GM13977 (cell line): ENCODE measurements around the gene FAM120A.

Experiments used
- DNase-seq: peaks from one replicate; pipeline ENCODE4 v3.0.0; 2012; ENCODE audit warnings: low spot score
- in situ Hi-C: fragments of 300-500 bp; cut with MboI; formaldehyde crosslinking; loops from one replicate; pipeline ENCODE4 v1.12.0; 2022; ENCODE audit warnings: low sequenced_read_pairs, low pct_unique_long_range_greater_than_20kb, mixed read lengths, inconsistent platforms; ENCODE audit not compliant: unreplicated experiment
- TF ChIP-seq, protein P1 (sequence below): IDR thresholded peaks from 2 replicates; pipeline ENCODE4 v1.5.1; 2012; ENCODE audit warnings: mild to moderate bottlenecking, control low read depth; ENCODE audit not compliant: insufficient read depth; ENCODE audit errors: extremely low read depth, missing control alignments

Gene FAM120A

DNA sequence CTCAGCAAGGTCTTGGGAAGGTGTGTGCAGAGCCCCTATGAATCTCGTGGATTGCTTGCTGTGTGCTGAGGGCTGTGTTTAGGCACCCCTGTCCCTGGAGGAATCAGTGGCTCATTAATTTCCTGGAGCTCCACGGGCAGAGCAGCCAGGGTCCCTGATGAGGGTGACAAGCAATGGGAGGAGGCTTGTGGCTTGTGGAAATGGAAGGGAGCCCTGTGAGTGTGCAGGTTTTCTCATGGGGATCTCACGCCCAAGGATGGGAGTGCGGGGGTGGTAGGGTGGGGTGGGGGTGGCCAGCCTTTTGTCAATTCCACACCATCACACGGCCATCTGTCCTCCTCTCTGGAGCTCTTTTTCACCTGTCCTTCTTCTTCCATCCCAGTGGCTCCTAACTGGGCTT lies 150.2 kb downstream of the FAM120A start:
- TF ChIP-seq, protein P1, sequence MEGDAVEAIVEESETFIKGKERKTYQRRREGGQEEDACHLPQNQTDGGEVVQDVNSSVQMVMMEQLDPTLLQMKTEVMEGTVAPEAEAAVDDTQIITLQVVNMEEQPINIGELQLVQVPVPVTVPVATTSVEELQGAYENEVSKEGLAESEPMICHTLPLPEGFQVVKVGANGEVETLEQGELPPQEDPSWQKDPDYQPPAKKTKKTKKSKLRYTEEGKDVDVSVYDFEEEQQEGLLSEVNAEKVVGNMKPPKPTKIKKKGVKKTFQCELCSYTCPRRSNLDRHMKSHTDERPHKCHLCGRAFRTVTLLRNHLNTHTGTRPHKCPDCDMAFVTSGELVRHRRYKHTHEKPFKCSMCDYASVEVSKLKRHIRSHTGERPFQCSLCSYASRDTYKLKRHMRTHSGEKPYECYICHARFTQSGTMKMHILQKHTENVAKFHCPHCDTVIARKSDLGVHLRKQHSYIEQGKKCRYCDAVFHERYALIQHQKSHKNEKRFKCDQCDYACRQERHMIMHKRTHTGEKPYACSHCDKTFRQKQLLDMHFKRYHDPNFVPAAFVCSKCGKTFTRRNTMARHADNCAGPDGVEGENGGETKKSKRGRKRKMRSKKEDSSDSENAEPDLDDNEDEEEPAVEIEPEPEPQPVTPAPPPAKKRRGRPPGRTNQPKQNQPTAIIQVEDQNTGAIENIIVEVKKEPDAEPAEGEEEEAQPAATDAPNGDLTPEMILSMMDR: no peak
- in situ Hi-C loops: no loop called here
- no peak for DNase-seq

DNA sequence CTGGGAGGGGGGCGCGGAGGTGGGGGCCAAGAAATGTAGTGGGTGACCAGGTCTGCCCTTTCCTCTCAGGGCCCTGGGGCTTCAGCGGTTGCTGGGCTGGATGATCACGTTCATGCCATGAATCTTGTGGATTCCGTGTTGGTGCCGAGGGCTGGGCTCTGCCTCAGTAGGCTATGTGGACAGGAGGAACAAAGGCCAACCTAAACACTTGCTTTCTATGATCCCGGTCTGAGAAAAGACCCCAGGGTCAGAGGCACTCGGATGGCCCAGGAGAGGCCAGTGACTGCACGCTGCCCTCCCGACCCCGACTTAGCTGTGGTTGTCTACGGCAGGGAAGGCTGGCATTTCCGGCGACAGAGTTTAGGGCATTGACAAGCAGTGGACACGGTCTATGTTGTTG lies 151.5 kb downstream of the FAM120A start:
- TF ChIP-seq, protein P1: no peak
- in situ Hi-C loops: no loop called here
- DNase-seq: no peak

DNA sequence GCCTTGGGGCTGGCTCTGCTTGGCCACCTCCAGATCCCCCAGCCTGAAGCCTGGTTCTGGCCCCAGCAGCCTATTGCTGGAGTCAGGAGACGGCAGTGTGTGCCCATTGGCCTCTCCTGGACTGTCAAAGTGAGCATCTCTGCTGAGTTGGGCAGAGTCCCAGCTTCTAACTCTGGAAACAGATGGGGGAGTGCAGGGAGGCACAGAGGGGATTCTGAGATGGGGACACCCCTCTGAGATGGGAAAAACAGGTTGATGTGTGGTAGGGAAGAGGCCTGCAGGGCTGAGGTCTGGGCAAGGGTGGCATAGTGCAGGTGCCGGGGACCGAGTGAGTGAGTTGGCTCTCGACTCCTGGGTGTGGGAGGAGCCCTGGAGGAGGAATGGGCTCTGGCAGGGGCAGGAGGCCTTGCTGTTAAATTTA lies 152.4 kb downstream of the FAM120A start:
- DNase-seq: no peak
- in situ Hi-C loops: no loop called here
- TF ChIP-seq, protein P1: no peak

DNA sequence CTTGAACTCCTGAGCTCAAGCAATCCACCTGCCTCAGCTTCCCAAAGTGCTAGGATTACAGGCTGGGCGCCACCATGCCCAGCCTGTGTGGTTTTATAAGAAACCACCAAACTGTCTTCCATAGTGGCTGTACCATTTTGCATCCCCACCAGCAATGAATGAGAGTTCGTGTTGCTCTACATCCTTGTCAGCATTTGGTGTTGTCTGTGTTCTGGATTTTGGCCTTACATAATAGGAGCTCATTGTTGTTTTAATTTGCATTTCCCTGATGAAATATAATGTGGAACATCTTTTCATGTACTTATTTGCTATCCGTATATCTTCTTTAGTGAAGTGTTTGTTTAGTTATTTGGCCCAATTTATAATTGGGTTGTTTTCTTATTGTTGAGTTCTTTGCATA lies 154.7 kb downstream of the FAM120A start:
- in situ Hi-C loops: no loop called here
- TF ChIP-seq, protein P1: no peak
- DNase-seq: no peak

DNA sequence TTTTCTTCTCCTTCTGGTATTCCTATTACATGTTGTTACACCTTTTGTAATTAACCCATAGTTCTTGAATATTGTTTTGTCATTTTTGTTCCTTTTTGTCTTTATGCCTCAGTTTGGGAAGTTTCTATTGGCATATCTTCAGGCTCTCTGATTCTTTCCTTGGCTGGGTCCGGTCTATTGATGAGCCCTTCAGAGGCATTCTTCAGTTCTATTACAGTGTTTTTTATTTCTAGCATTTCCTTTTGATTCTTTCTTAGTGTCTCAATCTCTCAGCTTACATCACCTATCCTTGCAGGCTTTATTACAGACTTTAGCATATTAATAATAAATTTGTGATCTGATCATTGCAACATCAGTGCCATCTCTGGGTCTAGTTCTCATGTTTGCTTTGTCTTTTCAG lies 158.7 kb downstream of the FAM120A start:
- TF ChIP-seq, protein P1: no peak
- in situ Hi-C loops: no loop called here
- DNase-seq: no peak

DNA sequence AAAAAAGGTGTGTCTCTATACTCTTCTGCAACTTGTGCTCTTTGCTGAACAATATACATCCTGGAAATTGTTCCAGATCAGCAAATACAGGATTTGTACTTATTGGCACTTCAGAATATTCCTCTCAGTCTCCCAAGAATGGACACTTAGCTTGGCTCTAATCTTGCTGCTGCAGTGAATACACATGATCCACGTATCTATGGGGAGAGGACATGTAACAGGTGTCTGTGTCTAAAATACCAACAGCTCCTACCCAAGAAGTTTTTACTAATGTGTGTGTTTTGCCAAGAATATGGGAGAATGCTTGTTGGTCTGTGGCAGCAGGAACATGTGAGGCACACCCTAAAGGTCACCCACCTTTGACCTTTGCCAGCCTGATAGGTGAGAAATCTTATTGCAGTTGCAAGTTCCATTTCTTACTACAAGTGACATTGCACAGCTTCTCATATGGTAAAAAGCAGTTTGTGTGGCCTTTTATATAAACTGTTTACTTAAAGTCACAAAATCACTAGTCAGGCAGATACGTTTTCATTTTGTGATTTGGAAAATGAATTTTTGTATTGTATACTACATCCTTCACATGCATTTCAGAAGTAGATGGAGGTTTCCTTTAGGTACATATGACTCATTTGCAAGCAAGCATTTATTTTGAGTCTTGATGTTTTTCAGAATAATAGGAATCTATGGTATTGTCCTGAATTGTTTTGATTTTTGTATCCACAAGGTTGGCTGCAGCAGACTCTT lies 160.7 kb downstream of the FAM120A start:
- TF ChIP-seq, protein P1: no peak
- DNase-seq: no peak
- in situ Hi-C loops: no loop called here
